Transverse colon (tissue), 4 donors: Measurements from ENCODE around the gene FADS6. TPM values are rescaled to one million over a fixed set of nuclear protein-coding genes. Genes with fewer than 3 reads are reported as not detected.

Experiments used
- DNase-seq: peaks from one replicate; pipeline ENCODE4 v3.0.0-alpha.2; 2019
- H3K27ac ChIP-seq, 4 donors: fragments of 200-600 bp; sonication (generic); 2 replicates each; pipeline ENCODE4 v1.5.1; 2016 to 2018; ENCODE audit warnings: inconsistent platforms in 4 of 4
- H3K27me3 ChIP-seq: fragments of 200-600 bp; sonication (generic); 2 replicates; pipeline ENCODE4 v1.5.1; 2017; ENCODE audit warnings: inconsistent platforms
- H3K36me3 ChIP-seq, 4 donors: fragments of 200-600 bp; sonication (generic); 2 replicates each; pipeline ENCODE4 v1.5.1; 2017 to 2019; ENCODE audit warnings: inconsistent platforms in 4 of 4
- H3K4me1 ChIP-seq, 4 donors: fragments of 200-600 bp; sonication (generic); 2 replicates each; pipeline ENCODE4 v1.5.1; 2017 to 2020; ENCODE audit warnings: inconsistent platforms in 4 of 4
- H3K4me3 ChIP-seq, 4 donors: fragments of 200-600 bp; sonication (generic); 1 replicate in 1 of 4; 2 replicates in 3 of 4; pipeline versions ENCODE4 v1.5.1 to v1.6.1; 2017 to 2019; ENCODE audit warnings: inconsistent platforms in 4 of 4
- H3K9me3 ChIP-seq, 2 donors: fragments of 200-600 bp; sonication (generic); 2 replicates each; pipeline ENCODE4 v1.5.1; 2017 to 2019; ENCODE audit warnings: inconsistent platforms in 2 of 2
- EP300 ChIP-seq: sonication (generic); formaldehyde crosslinking; IDR thresholded peaks from one replicate; pipeline ENCODE4 v1.6.1; 2017; ENCODE audit warnings: antibody characterized with exemption, low read depth
- POLR2A ChIP-seq: fragments of 450-650 bp; IDR thresholded peaks from one replicate; pipeline ENCODE4 v1.6.1; 2016; ENCODE audit warnings: antibody characterized with exemption, mild to moderate bottlenecking, moderate library complexity
- POLR2AphosphoS5 ChIP-seq, 3 donors: sonication (generic); formaldehyde crosslinking; IDR thresholded peaks; one replicate each; pipeline ENCODE4 v1.6.1; 2016; ENCODE audit warnings: antibody characterized with exemption in 3 of 3
- WGBS, 2 donors: methylation state at CpG; one replicate each; pipeline ENCODE4 v1.1.5; 2018; ENCODE audit warnings: low coverage in 1 of 2; 5-methylcytosine and 5-hydroxymethylcytosine counted together
- in situ Hi-C, 4 donors: fragments of 200-750 bp; cut with MboI; loops; one replicate each; pipeline versions ENCODE4 v1.15.0 to v1.15.1; 2017; ENCODE audit warnings: low sequenced_read_pairs in 3 of 4, low pct_ligation_motif_present in 1 of 4, low pct_unique_long_range_greater_than_20kb in 1 of 4
- intact Hi-C: fragments of 100-400 bp; cut with DNase I; formaldehyde crosslinking; loops from one replicate; pipeline ENCODE4 v1.15.1; 2023; ENCODE audit warnings: low total_unique reads
- total RNA-seq, 4 donors: library from RNA; depleted of rRNA; stranded (reverse); fragments of >200 nt; gene quantifications; one replicate each; pipeline ENCODE4 v1.1.0, GENCODE V29; 2016
- TF ChIP-seq, protein P1 (sequence below), 5 experiments: fragments of 200-600 bp in 3 of 5; fragments of 450-650 bp in 2 of 5; sonication (generic) in 3 of 5; IDR thresholded peaks; 1 replicate in 2 of 5; 2 replicates in 3 of 5; pipeline ENCODE4 v1.5.1; 2016 to 2017; ENCODE audit warnings: antibody characterized with exemption in 5 of 5, inconsistent platforms in 3 of 5, mild to moderate bottlenecking in 2 of 5, moderate library complexity in 1 of 5

FADS6 gene
- total RNA-seq, 4 donors from 2014 or later, result 0.64 to 25.8 (median 3.7) TPM; not detected in 1

DNA sequence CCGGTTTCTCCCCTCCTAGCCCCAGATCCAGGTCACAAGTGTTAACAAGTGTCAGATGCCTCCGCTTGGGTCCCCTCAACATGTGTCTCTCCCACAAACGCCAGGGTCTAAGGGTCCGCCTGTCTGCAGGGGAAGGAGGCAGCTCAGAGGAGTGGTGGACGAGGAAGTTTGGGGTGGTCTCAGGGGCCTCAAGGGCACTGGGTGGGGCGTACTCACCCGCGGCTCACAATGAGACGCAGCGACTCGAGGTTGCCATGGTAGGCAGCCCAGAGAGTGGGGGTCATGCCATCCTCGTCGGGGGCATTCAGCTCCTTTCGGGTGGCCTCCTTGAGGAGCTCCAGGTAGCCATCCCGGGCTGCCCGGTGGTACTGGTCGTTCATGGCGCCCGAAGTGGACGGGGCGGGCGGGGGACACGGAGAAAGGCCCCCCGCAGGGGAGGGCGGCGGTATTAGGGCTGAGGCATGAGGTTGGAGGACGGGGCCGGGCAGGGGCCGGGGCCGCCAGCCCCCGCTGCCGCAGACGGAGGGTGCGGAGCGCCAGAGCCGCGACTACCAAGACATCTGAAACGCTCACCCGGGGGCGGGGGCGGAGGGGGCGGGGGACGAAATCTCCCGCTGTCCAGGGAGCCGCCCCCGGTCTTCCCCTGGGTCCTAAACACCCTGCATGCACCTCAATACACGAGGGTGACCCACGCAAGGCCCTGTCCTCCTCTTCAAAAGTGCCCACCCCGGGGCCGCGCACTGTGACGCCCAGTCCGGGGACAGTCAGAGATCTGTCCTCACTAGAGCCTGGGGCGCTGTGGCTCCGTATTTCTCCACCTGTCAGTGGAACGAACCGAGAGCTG lies 29.5 kb upstream of the FADS6 start, which contains the start of gene USH1G:
Gene USH1G, minus strand, starts transcription at position 562 of the 844 bp plus-strand sequence. Its CDS starts 182 bp downstream, at position 380.
- intact Hi-C loops, result no loop called here
- 13% methylated on average over 21 of the region's 57 CpGs; no CpG with 5 or more reads in 1 of the 2 donors for WGBS, 2 donors
- H3K4me1 ChIP-seq, result peaks cover 10 to 24% (median 15%) of the 10 kb centered on the region in 4 donors
- H3K4me3 ChIP-seq, result peak within 1 kb of the TSS in 2 of 4 donors; percentile 21 to 41
- in situ Hi-C loops, result no loop called here
- no peaks in the 10 kb centered on the region for H3K36me3 ChIP-seq
- TF ChIP-seq, protein P1, sequence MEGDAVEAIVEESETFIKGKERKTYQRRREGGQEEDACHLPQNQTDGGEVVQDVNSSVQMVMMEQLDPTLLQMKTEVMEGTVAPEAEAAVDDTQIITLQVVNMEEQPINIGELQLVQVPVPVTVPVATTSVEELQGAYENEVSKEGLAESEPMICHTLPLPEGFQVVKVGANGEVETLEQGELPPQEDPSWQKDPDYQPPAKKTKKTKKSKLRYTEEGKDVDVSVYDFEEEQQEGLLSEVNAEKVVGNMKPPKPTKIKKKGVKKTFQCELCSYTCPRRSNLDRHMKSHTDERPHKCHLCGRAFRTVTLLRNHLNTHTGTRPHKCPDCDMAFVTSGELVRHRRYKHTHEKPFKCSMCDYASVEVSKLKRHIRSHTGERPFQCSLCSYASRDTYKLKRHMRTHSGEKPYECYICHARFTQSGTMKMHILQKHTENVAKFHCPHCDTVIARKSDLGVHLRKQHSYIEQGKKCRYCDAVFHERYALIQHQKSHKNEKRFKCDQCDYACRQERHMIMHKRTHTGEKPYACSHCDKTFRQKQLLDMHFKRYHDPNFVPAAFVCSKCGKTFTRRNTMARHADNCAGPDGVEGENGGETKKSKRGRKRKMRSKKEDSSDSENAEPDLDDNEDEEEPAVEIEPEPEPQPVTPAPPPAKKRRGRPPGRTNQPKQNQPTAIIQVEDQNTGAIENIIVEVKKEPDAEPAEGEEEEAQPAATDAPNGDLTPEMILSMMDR (IDR thresholded peaks at IDR 0.05), result no peak
- TF ChIP-seq POLR2A (no peak), EP300 (no peak), POLR2AphosphoS5 (IDR thresholded peaks at IDR 0.05) (no peak)
- H3K27me3 ChIP-seq, result peaks cover 91% of the 10 kb centered on the region
- no peak within 1 kb of the TSS for H3K27ac ChIP-seq
- no peaks in the 10 kb centered on the region for H3K9me3 ChIP-seq
- DNase-seq, result peak; percentile 17

DNA sequence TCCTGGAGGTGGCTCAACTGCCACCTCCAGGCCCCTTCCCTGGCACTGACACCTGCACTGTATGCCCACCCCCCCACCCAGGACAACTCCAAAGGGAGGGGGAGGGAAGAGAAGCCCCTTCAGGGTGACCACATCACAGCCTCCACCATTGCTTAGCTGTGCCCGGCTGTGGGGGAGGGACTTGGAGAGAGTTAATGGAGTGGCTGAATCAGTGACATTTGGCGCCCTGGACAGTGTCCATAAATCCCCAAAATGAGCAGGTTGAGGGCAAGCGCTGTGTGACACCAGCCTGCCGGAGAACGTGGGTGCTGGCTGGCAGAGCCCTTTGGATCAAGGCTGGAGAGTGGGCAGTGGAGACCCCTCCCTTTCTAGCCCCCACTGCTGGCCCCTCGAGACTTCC lies 28.7 kb upstream of the FADS6 start:
- H3K4me3 ChIP-seq, result no peak overlapping the region
- no peak overlapping the region for H3K27ac ChIP-seq
- intact Hi-C loops, result no loop called here
- no peak for DNase-seq
- H3K9me3 ChIP-seq, result no peaks in the 10 kb centered on the region
- peaks cover 10 to 24% (median 15%) of the 10 kb centered on the region in 4 donors for H3K4me1 ChIP-seq
- WGBS, 2 donors, result 51% methylated on average over 6 of the region's 6 CpGs; no CpG with 5 or more reads in 1 of the 2 donors
- TF ChIP-seq EP300 (no peak), POLR2AphosphoS5 (IDR thresholded peaks at IDR 0.05) (no peak)
- in situ Hi-C loops, result no loop called here
- H3K27me3 ChIP-seq, result peaks cover 84% of the 10 kb centered on the region
- no peaks in the 10 kb centered on the region for H3K36me3 ChIP-seq

DNA sequence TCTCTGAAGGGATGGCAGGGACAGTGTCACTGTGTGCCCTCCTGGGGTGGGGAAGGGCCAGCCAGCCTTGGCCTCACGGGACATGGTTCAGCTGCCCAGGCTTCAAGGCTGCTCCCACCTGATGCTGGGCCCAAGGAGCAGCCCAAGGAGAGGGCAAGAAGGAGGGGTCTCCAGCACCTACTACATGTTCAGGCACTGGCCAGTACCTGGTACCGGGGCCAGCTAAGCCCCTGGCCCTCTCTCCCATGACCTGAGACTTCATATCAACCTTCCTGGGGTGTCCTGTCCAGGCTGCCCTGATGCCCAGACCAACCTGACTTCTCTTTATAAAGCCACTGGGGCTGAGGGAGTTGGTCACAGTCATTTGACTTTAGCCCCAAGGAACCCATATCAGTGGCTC lies 28.3 kb upstream of the FADS6 start:
- Histone ChIP-seq H3K27ac (no peak overlapping the region), H3K36me3 (no peaks in the 10 kb centered on the region), H3K27me3 (peaks cover 80% of the 10 kb centered on the region), H3K4me3 (no peak overlapping the region), H3K9me3 (no peaks in the 10 kb centered on the region), H3K4me1 (peaks cover 10 to 24% (median 15%) of the 10 kb centered on the region in 4 donors)
- intact Hi-C loops, result no loop called here
- WGBS, 2 donors, result 86% methylated on average over 1 of the region's 2 CpGs; no CpG with 5 or more reads in 1 of the 2 donors
- in situ Hi-C loops, result no loop called here
- TF ChIP-seq, protein P1 (IDR thresholded peaks at IDR 0.05), result no peak
- TF ChIP-seq EP300, result no peak
- TF ChIP-seq POLR2AphosphoS5 (IDR thresholded peaks at IDR 0.05), result no peak
- no peak for TF ChIP-seq POLR2A
- DNase-seq, result no peak

DNA sequence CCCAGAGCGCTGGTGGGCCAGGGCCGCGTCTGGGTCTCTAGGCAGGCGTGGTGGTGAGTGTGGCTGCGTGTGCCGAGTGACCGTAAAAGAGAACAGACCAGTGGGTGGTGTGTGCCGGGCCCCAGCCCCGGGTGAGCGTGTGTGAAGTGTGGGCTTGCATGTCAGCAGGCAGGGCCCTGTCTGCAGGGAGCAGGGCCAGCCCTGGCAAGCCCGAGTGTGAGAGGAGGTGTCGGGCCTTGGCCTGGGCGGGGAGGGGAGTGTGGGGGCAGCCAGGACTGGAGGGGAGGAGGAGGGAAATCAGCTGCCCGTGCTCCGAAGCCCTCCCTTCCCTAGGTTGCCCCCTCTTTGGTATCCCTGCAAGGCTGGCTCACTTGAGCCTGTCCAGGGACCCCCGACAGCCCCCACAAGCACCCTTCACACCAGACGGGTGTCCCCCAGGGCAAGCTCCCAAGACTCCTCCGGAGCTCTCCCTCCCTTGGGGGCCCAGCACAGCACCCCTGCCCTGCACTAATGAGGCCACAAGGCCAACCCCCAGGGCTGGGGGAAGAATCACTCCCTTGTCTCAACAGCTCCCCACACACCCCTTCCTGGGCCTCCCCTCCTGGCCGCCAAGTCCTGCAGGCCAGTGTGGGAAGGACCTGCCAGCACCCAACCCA lies 27.7 kb upstream of the FADS6 start:
- in situ Hi-C loops, result no loop called here
- no peak for DNase-seq
- Histone ChIP-seq H3K4me3 (no peak overlapping the region), H3K4me1 (peaks cover 10 to 24% (median 15%) of the 10 kb centered on the region in 4 donors), H3K36me3 (no peaks in the 10 kb centered on the region), H3K9me3 (no peaks in the 10 kb centered on the region), H3K27ac (no peak overlapping the region), H3K27me3 (peaks cover 74% of the 10 kb centered on the region)
- intact Hi-C loops, result no loop called here
- no peak for TF ChIP-seq POLR2AphosphoS5 (IDR thresholded peaks at IDR 0.05)
- TF ChIP-seq, protein P1 (IDR thresholded peaks at IDR 0.05), result no peak
- no peak for TF ChIP-seq POLR2A
- 53 to 56% methylated on average over 3 to 19 of the region's 19 CpGs for WGBS, 2 donors
